OCI-LY7 (cell line): ENCODE data around the gene ATAD3A. TPM values are rescaled to one million over a fixed set of nuclear protein-coding genes. Genes with fewer than 3 reads are reported as not detected.

Experiments used
- BruUV-seq: library from RNA; stranded (reverse); fragments of 400-500 nt; replicated peaks from 2 replicates; lab custom pipeline; 2021; lab: Mats Ljungman, UMichigan
- CTCF ChIA-PET: fragments of 300-600 bp; sonication (Branson Sonifier 250); formaldehyde crosslinking; loops from one replicate; lab custom pipeline; 2022; ENCODE audit warnings: antibody characterized with exemption; ENCODE audit not compliant: unreplicated experiment; lab: Charles Lee
- POLR2A ChIA-PET: fragments of 300-600 bp; sonication (Branson Sonifier 250); formaldehyde crosslinking; loops from one replicate; lab custom pipeline; 2022; ENCODE audit warnings: antibody characterized with exemption; lab: Charles Lee
- DNase-seq: peaks from one replicate; pipeline ENCODE4 v3.0.0-alpha.2; 2015; ENCODE audit warnings: low spot score
- H2AFZ ChIP-seq: fragments of 200-600 bp; sonication (generic), shearing (Covaris generic); 2 replicates; pipeline ENCODE4 v1.6.1; 2014; ENCODE audit warnings: mild to moderate bottlenecking, antibody characterized with exemption, low read length, moderate library complexity
- H3K27ac ChIP-seq: fragments of 200-600 bp; sonication (generic); 2 replicates; pipeline ENCODE4 v1.5.1; 2014; ENCODE audit warnings: mixed run types, low read depth, mild to moderate bottlenecking, moderate library complexity, low read length, inconsistent platforms; ENCODE audit not compliant: poor library complexity, severe bottlenecking
- H3K36me3 ChIP-seq: fragments of 200-600 bp; sonication (generic); 2 replicates; pipeline ENCODE4 v1.6.1; 2014; ENCODE audit warnings: mild to moderate bottlenecking, antibody characterized with exemption, low read length, moderate library complexity, mixed read lengths; ENCODE audit not compliant: insufficient read depth
- H3K4me1 ChIP-seq: fragments of 200-600 bp; sonication (generic); 2 replicates; pipeline ENCODE4 v1.5.1; 2014; ENCODE audit warnings: mild to moderate bottlenecking, low read length; ENCODE audit not compliant: insufficient read depth, poor library complexity, severe bottlenecking
- H3K4me2 ChIP-seq: fragments of 200-600 bp; sonication (generic); 2 replicates; pipeline ENCODE4 v1.6.1; 2014; ENCODE audit warnings: mild to moderate bottlenecking, low read length
- H3K4me3 ChIP-seq: fragments of 200-600 bp; sonication (generic); 2 replicates; pipeline ENCODE4 v1.5.1; 2014; ENCODE audit warnings: mild to moderate bottlenecking, low read depth, low read length; ENCODE audit not compliant: poor library complexity, severe bottlenecking
- H3K79me2 ChIP-seq: fragments of 200-600 bp; sonication (generic); 2 replicates; pipeline ENCODE4 v1.6.1; 2016; ENCODE audit warnings: low read depth, mild to moderate bottlenecking, low read length, moderate library complexity, mixed read lengths; ENCODE audit not compliant: insufficient read depth
- H3K9me2 ChIP-seq: fragments of 200-600 bp; sonication (generic); 2 replicates; pipeline ENCODE4 v1.6.1; 2016; ENCODE audit warnings: mild to moderate bottlenecking, low read length, mixed read lengths; ENCODE audit not compliant: insufficient read depth
- H3K9me3 ChIP-seq: fragments of 200-600 bp; sonication (generic); 2 replicates; pipeline ENCODE4 v1.6.1; 2014; ENCODE audit warnings: mild to moderate bottlenecking, mixed run types, low read length, mixed read lengths
- H4K20me1 ChIP-seq: fragments of 200-600 bp; sonication (generic); 2 replicates; pipeline ENCODE4 v1.6.1; 2014; ENCODE audit warnings: mild to moderate bottlenecking, antibody characterized with exemption, low read length, moderate library complexity, mixed read lengths; ENCODE audit not compliant: insufficient read depth
- EZH2phosphoT487 ChIP-seq: fragments of 200-600 bp; sonication (generic); IDR thresholded peaks from 2 replicates; pipeline ENCODE4 v1.6.1; 2018; ENCODE audit warnings: low read depth, borderline replicate concordance, mild to moderate bottlenecking, mixed run types, antibody characterized with exemption, low read length, moderate library complexity, mixed read lengths
- intact Hi-C: fragments of 100-400 bp; cut with micrococcal nuclease; formaldehyde crosslinking; loops from one replicate; pipeline ENCODE4 v1.10.0; 2022; ENCODE audit not compliant: unreplicated experiment
- total RNA-seq, 2 experiments: library from RNA; depleted of rRNA in 1 of 2; stranded (reverse); fragments of >200 nt in 1 of 2; shearing (Covaris generic) in 1 of 2; gene quantifications; 2 replicates each; pipeline ENCODE4 v1.2.3, GENCODE V29; 2014 to 2022
- TF ChIP-seq, protein P1 (sequence below): fragments of 200-600 bp; sonication (generic); conservative IDR thresholded peaks from 2 replicates; pipeline ENCODE4 v1.5.1; 2014; ENCODE audit warnings: mild to moderate bottlenecking, antibody characterized with exemption, low read length, moderate library complexity, mixed read lengths

ATAD3A gene
- total RNA-seq, 2 experiments from 2014 or later = 81.9 to 88.6 TPM

DNA sequence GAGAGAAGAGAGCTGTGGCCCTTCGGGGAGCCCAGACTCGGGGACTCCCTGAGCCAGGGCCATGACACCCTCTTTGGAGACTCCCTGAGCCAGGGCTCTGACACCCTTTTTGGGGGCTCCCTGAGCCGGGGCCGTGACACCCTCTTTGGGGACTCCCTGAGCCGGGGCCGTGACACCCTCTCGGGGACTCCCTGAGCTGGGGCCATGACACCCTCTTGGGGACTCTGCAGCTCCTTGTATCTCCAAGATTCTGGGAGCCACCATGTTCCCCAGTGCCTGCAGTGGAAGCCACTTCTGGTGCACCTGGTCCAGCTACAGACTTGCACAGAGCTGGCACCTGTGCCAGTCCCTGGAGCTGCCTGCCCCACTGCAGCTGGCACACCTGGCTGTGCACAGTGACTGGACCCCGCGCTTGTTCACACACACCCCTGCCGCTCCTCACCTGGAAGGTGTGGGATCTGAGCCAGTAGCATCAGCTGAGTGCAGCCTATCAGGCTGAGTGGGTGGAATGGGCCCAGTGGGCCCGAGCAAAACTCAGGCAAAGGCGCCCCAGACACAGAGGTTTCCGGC lies 66.5 kb downstream of the ATAD3A start:
- TF ChIP-seq EZH2phosphoT487 = no peak
- TF ChIP-seq, protein P1, sequence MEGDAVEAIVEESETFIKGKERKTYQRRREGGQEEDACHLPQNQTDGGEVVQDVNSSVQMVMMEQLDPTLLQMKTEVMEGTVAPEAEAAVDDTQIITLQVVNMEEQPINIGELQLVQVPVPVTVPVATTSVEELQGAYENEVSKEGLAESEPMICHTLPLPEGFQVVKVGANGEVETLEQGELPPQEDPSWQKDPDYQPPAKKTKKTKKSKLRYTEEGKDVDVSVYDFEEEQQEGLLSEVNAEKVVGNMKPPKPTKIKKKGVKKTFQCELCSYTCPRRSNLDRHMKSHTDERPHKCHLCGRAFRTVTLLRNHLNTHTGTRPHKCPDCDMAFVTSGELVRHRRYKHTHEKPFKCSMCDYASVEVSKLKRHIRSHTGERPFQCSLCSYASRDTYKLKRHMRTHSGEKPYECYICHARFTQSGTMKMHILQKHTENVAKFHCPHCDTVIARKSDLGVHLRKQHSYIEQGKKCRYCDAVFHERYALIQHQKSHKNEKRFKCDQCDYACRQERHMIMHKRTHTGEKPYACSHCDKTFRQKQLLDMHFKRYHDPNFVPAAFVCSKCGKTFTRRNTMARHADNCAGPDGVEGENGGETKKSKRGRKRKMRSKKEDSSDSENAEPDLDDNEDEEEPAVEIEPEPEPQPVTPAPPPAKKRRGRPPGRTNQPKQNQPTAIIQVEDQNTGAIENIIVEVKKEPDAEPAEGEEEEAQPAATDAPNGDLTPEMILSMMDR = no peak
- Histone ChIP-seq H2AFZ (no peak overlapping the region), H3K79me2 (peaks cover 9% of the 10 kb centered on the region), H3K27ac (no peak overlapping the region), H3K9me3 (no peaks in the 10 kb centered on the region), H3K4me2 (no peak overlapping the region), H3K4me3 (no peak overlapping the region), H3K9me2 (no peaks in the 10 kb centered on the region), H3K36me3 (no peaks in the 10 kb centered on the region), H3K4me1 (peaks cover 2% of the 10 kb centered on the region), H4K20me1 (no peaks in the 10 kb centered on the region)
- no TSS peak for BruUV-seq
- no peak for DNase-seq
- CTCF ChIA-PET = interaction anchor here (1.0 kb wide), 1 partner anchor 50 kb away, joined by 3 read pairs; no protein-coding TSS in a partner anchor
- POLR2A ChIA-PET = interaction anchor here (0.8 kb wide), 1 partner anchor 10 kb away, joined by 3 read pairs; no protein-coding TSS in a partner anchor
- intact Hi-C loops = no loop called here

DNA sequence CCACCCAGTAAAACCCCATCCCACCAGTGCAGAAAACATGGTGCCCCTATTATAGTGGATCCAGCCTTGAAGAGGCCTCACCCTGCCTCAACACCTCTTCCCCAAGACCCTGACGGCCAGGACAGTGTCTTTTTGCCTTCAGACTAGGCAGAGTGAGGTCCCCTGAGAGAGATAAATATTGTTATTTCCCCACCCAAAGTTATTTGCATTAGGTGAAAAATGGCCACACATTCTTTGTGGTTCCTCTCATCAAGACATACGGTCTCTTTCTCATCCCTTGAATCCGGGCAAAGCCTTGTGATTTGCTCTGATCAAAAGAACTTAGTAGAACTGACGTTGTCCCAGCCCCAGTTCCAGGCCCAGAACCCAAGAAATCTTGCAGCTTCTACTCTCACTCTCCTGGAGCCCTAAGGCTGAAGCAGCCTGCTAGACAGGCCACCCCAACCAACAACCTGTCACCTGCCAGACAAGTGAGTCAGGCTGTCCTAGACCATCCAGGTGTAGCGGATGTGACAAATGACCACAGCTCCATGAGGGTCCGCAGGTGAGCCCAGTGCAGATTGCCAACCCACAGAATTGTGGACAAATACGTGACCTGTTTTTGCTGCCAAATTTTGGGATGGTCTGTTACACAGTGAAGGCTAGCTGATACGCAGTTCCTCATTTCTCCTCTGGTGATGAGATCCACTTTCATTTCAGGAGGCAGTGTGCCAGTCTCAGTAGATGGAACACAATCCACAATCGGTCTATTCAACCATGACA lies 70.8 kb downstream of the ATAD3A start:
- Histone ChIP-seq H3K4me3 (no peak overlapping the region), H3K9me3 (no peaks in the 10 kb centered on the region), H3K4me1 (no peaks in the 10 kb centered on the region), H3K27ac (no peak overlapping the region), H3K36me3 (no peaks in the 10 kb centered on the region), H3K4me2 (no peak overlapping the region), H2AFZ (no peak overlapping the region), H3K79me2 (no peaks in the 10 kb centered on the region), H4K20me1 (no peaks in the 10 kb centered on the region), H3K9me2 (no peaks in the 10 kb centered on the region)
- intact Hi-C loops = no loop called here
- TF ChIP-seq, protein P1 = no peak
- no peak for TF ChIP-seq EZH2phosphoT487
- ChIA-PET POLR2A (no interaction called here), CTCF (no interaction called here)
- DNase-seq = no peak
- BruUV-seq = no TSS peak
